Spleen (tissue), 11 donors: ENCODE measurements around the gene BRF1. TPM values are rescaled to one million over a fixed set of nuclear protein-coding genes. Genes with fewer than 3 reads are reported as not detected.

Experiments used
- DNase-seq: peaks from one replicate; pipeline ENCODE4 v3.0.0-alpha.2; 2020
- H3K27ac ChIP-seq, 8 donors: fragments of 200-600 bp; sonication (generic) in 7 of 8; 1 replicate in 4 of 8; 2 replicates in 4 of 8; pipeline versions ENCODE4 v1.5.0 to v1.8.0; 2016 to 2021; ENCODE audit warnings: inconsistent platforms in 4 of 8, mild to moderate bottlenecking in 4 of 8, moderate library complexity in 1 of 8
- H3K27me3 ChIP-seq, 7 donors: fragments of 200-600 bp; sonication (generic) in 6 of 7; replicated peaks in 1 of 7; 1 replicate in 4 of 7; 2 replicates in 3 of 7; pipeline versions ENCODE4 v1.5.0 to v1.8.0; 2016 to 2021; ENCODE audit warnings: inconsistent platforms in 3 of 7, mild to moderate bottlenecking in 1 of 7
- H3K36me3 ChIP-seq, 6 donors: fragments of 200-600 bp; sonication (generic) in 5 of 6; 1 replicate in 4 of 6; 2 replicates in 2 of 6; pipeline versions ENCODE4 v1.5.0 to v1.8.0; 2016 to 2021; ENCODE audit warnings: inconsistent platforms in 2 of 6
- H3K4me1 ChIP-seq, 6 donors: fragments of 200-600 bp; sonication (generic) in 5 of 6; 1 replicate in 3 of 6; 2 replicates in 3 of 6; pipeline versions ENCODE4 v1.5.0 to v1.8.0; 2016 to 2021; ENCODE audit warnings: inconsistent platforms in 3 of 6
- H3K4me3 ChIP-seq, 8 donors: fragments of 200-600 bp; sonication (generic) in 7 of 8; 1 replicate in 4 of 8; 2 replicates in 4 of 8; pipeline versions ENCODE4 v1.5.0 to v1.8.0; 2016 to 2021; ENCODE audit warnings: inconsistent platforms in 4 of 8, mild to moderate bottlenecking in 4 of 8, moderate library complexity in 2 of 8
- H3K9me3 ChIP-seq, 8 donors: fragments of 200-600 bp; sonication (generic) in 7 of 8; 1 replicate in 4 of 8; 2 replicates in 4 of 8; pipeline versions ENCODE4 v1.5.0 to v1.8.0; 2016 to 2021; ENCODE audit warnings: inconsistent platforms in 4 of 8
- POLR2A ChIP-seq, 3 donors: fragments of 450-650 bp; IDR thresholded peaks; one replicate each; pipeline ENCODE4 v1.5.1; 2017; ENCODE audit warnings: antibody characterized with exemption in 3 of 3, mild to moderate bottlenecking in 1 of 3
- POLR2AphosphoS5 ChIP-seq, 3 donors: sonication (generic); formaldehyde crosslinking; IDR thresholded peaks; one replicate each; pipeline ENCODE4 v1.5.1; 2017; ENCODE audit warnings: antibody characterized with exemption in 3 of 3
- WGBS, 5 donors: extraction: QIAGEN DNeasy Blood & Tissue Kit in 3 of 5; methylation state at CpG; one replicate each; pipeline versions ENCODE4 v1.1.5 to v1.1.7; 2013 to 2018; 5-methylcytosine and 5-hydroxymethylcytosine counted together
- intact Hi-C: fragments of 100-400 bp; cut with DNase I; formaldehyde crosslinking; loops from one replicate; pipeline ENCODE4 v1.15.0; 2023; ENCODE audit warnings: low total_unique reads
- polyA plus RNA-seq, 3 donors: library from polyadenylated mRNA; stranded (reverse); fragments of 200-250 nt; gene quantifications; one replicate each; pipeline ENCODE4 v1.2.1, GENCODE V29; 2013
- total RNA-seq, 7 donors: library from RNA; depleted of rRNA in 3 of 7; stranded (reverse); fragments of >200 nt in 3 of 7; fragmentation: NEBNext Ultra II Directional in 4 of 7; extraction: Animal tissue kit (Norgen Biotek cat#: 25700) in 4 of 7; gene quantifications; one replicate each; pipeline versions ENCODE4 v1.1.0 to v1.2.1, GENCODE V29; 2016 to 2021
- TF ChIP-seq, protein P1 (sequence below), 11 experiments: fragments of 200-600 bp in 7 of 11; fragments of 450-650 bp in 4 of 11; sonication (generic) in 4 of 11; IDR thresholded peaks in 8 of 11; conservative IDR thresholded peaks in 3 of 11; 1 replicate in 7 of 11; 2 replicates in 4 of 11; pipeline versions ENCODE4 v1.4.0 to v1.8.0; 2016 to 2021; ENCODE audit warnings: antibody characterized with exemption in 11 of 11, inconsistent platforms in 4 of 11, mild to moderate bottlenecking in 1 of 11
- donor health status: healthy with polysubstance abuse.
- donor health status: DM: no; HTN: no; CAD: no; lungs with moderate emphysema.
- donor health status: DM: no; HTN: no; CAD: no.
- donor health status: Bipolar disorder and iron deficiency.
- donor health status: healthy.
- donor health status: DM: no; HTN: no; CAD: no.
- donor health status: DM: yes; HTN: yes; CAD: no.

BRF1 gene
- total and polyA plus RNA-seq, 10 donors = 16.2 to 71.2 (median 49.8) TPM

DNA sequence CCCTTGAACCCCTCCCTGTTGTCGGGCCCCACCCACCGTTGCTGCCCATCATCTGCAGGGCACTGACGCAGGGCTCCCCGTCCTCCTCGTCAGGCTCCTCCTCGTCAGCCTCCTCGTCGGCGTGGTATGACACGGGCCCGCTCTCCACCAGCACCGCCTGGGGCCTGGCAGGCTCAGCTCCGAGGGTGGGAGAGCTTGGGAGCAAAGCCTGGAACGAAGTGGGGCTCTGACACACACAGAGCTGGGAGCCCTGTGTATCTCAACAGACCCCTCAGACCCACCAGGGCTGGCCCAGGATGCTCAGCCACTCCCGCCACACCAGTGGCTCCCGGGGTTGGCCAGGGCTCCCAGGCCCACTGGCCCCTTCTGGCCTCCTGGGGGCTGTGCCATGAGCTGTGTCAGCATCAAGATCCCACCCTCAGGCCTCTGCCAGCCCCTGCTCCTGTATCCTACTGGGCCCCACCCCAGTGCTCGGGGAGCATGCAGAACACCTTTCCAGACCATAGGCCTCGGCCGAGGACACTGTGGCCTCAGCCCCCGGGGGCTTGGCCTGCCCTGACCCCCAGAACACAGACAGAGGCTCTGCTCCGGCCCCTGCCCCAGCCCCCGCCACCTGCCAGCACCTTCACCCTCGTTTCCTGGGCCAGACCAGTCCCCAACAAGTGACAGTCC is 89.6 kb downstream of the BRF1 start:
- Histone ChIP-seq H3K9me3 (no peaks in the 10 kb centered on the region), H3K36me3 (peaks cover 0 to 65% (median 34%) of the 10 kb centered on the region in 6 donors), H3K4me3 (no peak overlapping the region), H3K27me3 (no peaks in the 10 kb centered on the region), H3K27ac (peak overlapping the region in 2 of 8 donors; percentile 4 to 38), H3K4me1 (peaks cover 0 to 43% (median 20%) of the 10 kb centered on the region in 6 donors)
- 86 to 93% (median 90%) methylated on average over 22 to 23 of the region's 23 CpGs for WGBS, 5 donors
- TF ChIP-seq POLR2A (IDR thresholded peaks at IDR 0.05) (no peak), POLR2AphosphoS5 (IDR thresholded peaks at IDR 0.05) (no peak)
- TF ChIP-seq, protein P1, sequence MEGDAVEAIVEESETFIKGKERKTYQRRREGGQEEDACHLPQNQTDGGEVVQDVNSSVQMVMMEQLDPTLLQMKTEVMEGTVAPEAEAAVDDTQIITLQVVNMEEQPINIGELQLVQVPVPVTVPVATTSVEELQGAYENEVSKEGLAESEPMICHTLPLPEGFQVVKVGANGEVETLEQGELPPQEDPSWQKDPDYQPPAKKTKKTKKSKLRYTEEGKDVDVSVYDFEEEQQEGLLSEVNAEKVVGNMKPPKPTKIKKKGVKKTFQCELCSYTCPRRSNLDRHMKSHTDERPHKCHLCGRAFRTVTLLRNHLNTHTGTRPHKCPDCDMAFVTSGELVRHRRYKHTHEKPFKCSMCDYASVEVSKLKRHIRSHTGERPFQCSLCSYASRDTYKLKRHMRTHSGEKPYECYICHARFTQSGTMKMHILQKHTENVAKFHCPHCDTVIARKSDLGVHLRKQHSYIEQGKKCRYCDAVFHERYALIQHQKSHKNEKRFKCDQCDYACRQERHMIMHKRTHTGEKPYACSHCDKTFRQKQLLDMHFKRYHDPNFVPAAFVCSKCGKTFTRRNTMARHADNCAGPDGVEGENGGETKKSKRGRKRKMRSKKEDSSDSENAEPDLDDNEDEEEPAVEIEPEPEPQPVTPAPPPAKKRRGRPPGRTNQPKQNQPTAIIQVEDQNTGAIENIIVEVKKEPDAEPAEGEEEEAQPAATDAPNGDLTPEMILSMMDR (IDR thresholded peaks at IDR 0.05 in 8 of 11, conservative IDR thresholded peaks at IDR 0.05 in 3 of 11) = no peak
- no peak for DNase-seq
- intact Hi-C loops = no loop called here

DNA sequence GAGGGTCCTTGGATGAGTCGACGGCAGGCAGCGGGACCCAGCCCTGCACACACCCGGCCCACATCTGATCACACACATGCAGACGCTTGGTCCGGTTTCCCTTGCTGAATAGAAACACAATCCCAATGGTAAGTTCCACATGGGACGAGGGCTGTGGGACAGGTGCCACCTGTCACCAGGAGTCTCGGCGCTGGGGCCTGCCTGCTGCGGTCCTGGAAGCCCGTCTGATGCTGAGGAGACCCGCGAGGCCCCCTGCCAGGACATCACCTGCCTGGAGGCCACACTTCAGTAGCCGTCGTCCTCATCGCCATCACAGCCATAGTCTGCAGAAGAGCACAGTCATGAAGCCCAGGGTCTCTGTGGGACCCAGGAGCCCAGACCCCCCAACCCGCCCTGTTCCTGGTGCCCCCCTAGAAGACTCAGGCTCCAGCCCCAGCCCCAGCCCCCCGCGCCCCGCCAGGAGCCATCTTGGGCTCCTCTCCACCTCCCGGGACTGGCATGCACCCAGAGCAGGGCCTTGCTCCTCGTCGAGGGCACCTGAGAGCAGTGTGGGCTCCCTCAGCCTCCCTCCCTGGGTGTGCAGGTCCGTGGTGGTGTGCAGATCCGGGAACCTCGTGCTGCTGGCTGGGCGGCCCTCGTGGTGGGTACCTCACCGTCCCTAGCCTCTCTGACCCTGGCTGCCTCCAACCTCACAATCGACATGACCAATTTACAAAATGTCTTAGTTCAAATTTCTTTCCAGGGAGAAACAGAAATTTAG is 90.4 kb downstream of the BRF1 start:
- H3K36me3 ChIP-seq = peaks cover 0 to 62% (median 34%) of the 10 kb centered on the region in 6 donors
- no peak for DNase-seq
- no peak overlapping the region for H3K27ac ChIP-seq
- no peak overlapping the region for H3K4me3 ChIP-seq
- H3K27me3 ChIP-seq = no peaks in the 10 kb centered on the region
- H3K4me1 ChIP-seq = peaks cover 2 to 47% (median 21%) of the 10 kb centered on the region in 6 donors
- 91 to 98% (median 94%) methylated on average over 19 to 30 of the region's 30 CpGs for WGBS, 5 donors
- intact Hi-C loops = no loop called here
- H3K9me3 ChIP-seq = no peaks in the 10 kb centered on the region
- TF ChIP-seq, protein P1 (IDR thresholded peaks at IDR 0.05 in 8 of 11, conservative IDR thresholded peaks at IDR 0.05 in 3 of 11) = no peak
- TF ChIP-seq POLR2A (IDR thresholded peaks at IDR 0.05) (no peak), POLR2AphosphoS5 (IDR thresholded peaks at IDR 0.05) (no peak)

DNA sequence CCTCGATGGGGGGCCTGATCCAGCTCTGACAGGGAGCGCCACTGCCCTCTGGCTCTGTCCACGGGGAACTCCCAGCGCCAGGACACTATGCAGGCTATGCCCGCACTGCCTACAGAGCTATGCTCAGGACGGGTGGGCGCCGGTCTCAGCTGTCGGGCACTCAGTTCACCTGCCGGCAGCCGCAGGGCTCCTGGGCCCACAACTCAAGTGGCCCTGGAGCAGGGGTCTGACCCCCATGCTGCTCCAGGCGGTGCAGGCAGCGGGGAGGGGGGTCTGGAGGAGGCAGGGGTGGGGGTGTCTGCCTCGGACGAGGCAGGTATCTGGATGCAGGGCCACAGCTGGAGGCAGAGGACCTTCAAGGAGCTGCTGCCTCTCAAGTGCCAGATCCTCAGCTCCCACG is 91.2 kb downstream of the BRF1 start:
- DNase-seq = no peak
- Histone ChIP-seq H3K36me3 (peaks cover 0 to 61% (median 34%) of the 10 kb centered on the region in 6 donors), H3K4me3 (no peak overlapping the region), H3K4me1 (peaks cover 7 to 55% (median 27%) of the 10 kb centered on the region in 6 donors), H3K9me3 (no peaks in the 10 kb centered on the region), H3K27me3 (peaks cover 0 to 2% (median 0%) of the 10 kb centered on the region in 7 donors), H3K27ac (no peak overlapping the region)
- TF ChIP-seq, protein P1 (IDR thresholded peaks at IDR 0.05 in 8 of 11, conservative IDR thresholded peaks at IDR 0.05 in 3 of 11) = no peak
- TF ChIP-seq POLR2A (IDR thresholded peaks at IDR 0.05) = no peak
- TF ChIP-seq POLR2AphosphoS5 (IDR thresholded peaks at IDR 0.05) = no peak
- WGBS, 5 donors = 91 to 100% (median 95%) methylated on average over 4 to 16 of the region's 16 CpGs
- intact Hi-C loops = no loop called here

DNA sequence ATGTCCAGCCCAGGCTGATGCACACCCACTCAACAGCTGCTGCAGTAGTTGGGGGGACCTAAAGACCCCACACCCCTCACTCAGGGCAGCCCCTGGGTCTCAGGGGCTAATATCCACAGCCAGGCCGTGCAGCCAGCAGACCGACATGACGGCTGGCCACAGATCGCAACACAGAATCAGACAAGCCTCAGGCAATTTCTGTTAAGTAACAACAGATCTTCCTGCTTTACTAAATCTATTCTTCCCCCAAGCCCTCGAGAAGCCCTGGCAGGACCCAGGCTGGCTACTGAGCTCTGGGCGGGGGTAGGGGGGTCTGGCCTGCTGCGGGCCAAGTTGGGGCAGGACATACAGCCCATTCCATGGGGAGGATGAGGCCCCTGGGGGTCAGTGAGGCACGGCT is 91.7 kb downstream of the BRF1 start:
- Histone ChIP-seq H3K27me3 (peaks cover 0 to 8% (median 0%) of the 10 kb centered on the region in 7 donors), H3K9me3 (no peaks in the 10 kb centered on the region), H3K27ac (no peak overlapping the region), H3K4me1 (peaks cover 11 to 55% (median 30%) of the 10 kb centered on the region in 6 donors), H3K36me3 (peaks cover 0 to 55% (median 33%) of the 10 kb centered on the region in 6 donors), H3K4me3 (no peak overlapping the region)
- TF ChIP-seq, protein P1 (IDR thresholded peaks at IDR 0.05 in 8 of 11, conservative IDR thresholded peaks at IDR 0.05 in 3 of 11) = no peak
- TF ChIP-seq POLR2A (IDR thresholded peaks at IDR 0.05) (no peak), POLR2AphosphoS5 (IDR thresholded peaks at IDR 0.05) (no peak)
- WGBS, 5 donors = 91 to 97% (median 93%) methylated on average over 5 to 8 of the region's 8 CpGs
- DNase-seq = no peak
- intact Hi-C loops = no loop called here
